ENCODE measurements around the gene MTA3.

GRCh38 chr2:42636934-42637333, 68.5 kb downstream of the MTA3 start:
- no peak for TF ChIP-seq CTCF (IDR thresholded peaks at IDR 0.05 in 4 of 5, conservative IDR thresholded peaks at IDR 0.05 in 1 of 5)
- TF ChIP-seq POLR2A (IDR thresholded peaks at IDR 0.05), result no peak
